HG03460 (cell line): Measurements from ENCODE around the gene TRPM5.

Experiments
- ATAC-seq: cut with Tn5 transposase; IDR thresholded peaks from one replicate; pipeline ENCODE4 v1.9.1; 2021; ENCODE audit not compliant: unreplicated experiment

TRPM5 gene

DNA sequence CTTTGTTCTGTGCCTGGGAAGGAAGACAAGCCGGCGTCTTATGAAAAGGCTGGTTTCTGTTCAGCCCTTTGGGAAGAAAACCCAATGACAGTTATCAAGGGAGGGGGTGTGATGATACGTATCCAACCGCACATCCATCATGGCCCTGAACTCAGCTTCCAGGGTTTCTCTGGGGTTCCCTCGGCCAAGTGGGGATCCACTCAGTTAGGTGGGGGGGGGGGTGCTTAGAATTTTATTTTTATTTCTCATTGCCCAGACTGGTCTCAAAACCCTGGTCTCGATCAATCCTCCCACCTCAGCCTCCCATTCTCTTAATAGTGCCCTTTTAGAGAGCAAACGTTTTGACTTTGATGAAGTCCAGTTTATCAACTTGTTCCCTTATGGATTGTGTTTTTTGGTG, 26.2 kb upstream of the TRPM5 start:
- no peak for ATAC-seq

GRCh38 chr11:2468363-2469235, 24.3 kb upstream of the TRPM5 start:
- ATAC-seq, result no peak

DNA sequence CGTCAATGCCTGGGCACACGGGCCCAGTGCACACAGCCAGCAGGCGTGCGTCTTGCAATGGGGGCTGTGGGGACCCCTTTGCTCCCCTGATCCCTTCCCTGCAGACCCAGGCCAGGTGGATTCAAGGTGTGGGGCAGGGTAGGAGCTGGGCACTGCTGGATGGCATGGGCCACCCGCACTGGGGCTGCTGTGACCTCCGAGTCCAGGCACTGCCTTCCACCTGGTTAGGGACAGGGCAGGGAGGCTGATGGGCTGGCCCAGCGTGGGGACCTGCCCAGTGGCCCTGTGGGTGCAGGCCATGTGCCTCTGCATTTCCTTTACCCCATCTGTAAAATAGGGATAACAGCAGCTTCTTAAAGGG, 23.4 kb upstream of the TRPM5 start:
- no peak for ATAC-seq

DNA sequence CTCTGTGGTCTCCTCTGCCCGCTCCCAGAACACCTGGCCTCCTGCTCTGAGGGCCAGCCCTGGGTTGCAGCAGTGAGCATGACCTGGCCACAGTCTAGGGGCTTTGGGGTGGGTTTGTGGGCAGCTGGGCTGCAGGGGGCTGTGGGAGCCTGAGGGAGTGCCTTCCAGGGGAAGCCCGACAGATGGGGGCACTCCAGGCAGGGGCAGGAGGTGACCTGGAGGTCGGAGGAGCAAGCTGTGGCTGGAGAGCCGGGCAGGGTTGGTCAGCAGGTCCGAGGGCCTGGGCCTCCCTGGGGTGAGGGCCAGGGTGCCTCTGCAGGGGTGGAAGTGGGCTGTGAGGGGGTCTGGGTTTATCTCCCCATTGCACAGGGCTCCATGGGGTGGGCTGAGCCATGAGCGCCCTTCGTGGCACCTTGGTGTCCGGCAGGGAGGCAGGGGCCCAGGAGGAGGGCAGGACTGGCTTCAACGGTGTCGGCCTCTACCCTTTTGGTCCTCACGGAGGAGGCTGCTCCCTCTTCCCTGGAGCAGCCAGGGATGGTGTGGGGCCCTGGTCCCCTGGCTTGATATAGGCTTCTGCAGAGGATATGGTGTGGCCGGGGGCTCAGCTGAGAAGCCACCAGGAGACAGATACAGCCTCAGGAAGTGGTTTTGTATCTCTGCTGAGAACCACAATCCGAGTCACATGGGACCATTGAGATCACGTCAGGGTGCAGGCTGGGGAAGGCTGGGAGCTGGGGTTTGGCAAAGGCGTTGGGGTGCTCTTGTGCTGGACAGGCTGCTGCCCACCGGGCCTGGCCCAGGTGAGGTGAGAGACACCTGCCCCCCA, 22.8 kb upstream of the TRPM5 start:
- peak; percentile 64 for ATAC-seq

DNA sequence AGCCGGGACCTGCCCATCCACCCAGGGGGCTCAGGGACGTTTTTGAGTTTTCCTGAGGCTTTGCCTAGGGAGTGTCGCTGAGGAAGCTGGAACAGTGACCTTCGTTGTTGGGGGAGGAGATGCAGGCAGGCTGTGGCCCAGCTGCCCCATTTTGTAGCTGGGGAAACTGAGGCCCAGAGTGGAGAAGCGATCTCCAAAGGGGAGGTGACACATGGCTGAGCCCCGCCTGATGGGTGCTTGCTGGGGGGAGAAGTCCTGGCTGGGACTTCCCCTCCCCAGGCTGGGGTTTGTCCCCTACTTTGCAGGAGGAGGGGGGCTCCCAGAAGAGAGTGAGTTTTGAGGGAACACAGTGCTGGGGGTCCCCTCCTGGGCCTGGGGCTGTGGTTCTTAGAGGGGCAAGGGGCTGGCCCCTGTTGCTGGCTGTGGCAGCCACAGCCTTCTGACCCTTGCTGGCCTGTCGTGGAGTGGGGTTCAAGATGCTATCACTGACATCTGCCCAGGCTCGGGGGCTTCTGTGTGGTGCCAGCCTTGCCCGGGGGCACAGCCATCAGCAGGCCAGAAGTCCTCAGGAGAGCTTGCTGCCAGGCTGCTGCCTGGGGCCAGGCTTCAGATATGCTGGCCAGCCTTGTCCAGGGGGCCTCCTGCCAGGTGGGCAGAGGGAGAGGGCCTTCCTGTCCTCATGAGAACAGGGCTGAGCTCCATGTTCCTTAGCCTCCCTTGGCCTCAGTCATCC, 21.9 kb upstream of the TRPM5 start:
- ATAC-seq, result no peak

DNA sequence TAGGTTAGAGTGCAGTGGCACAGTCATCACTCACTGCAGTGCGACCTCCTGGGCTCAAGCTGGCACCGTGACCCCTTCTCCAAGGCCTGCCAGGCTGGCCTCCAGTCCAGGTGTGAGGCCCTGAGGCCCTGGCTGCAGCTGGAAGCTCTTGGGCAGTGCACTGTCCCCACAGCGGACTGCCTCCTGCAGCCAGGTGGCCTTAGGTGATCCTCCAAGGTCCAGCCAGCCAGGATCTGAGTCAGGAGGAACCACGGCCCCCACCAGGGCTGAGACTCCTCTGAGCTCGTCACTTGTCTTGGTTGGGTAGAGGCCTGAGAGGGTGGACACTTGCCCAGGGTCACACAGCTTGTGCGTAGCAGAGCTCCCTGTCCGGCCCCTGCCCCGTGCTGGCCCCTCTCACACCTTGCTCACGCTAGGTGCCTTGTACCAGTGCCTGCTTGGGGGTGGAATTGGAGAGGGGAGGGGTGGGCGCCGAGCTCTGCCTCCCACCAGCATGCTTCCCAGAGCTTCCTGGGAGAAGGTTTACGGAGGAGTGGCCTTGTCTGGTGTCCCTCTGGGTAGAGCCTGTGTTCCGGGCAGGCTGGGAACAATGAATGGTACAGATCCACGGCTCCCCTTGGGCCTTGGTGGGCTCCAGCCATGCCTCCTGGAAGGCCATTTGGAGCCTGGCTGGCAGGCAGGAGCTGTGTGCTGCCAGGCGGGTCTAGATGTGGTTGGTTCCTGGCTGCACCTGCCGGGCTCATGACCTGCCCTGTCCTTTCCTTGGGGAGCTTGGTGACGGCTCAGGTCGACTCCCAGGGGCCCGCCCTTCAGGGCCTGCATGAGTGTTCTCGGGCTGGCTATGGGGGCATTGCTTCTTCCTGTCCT, 21.1 kb upstream of the TRPM5 start:
- no peak for ATAC-seq

DNA sequence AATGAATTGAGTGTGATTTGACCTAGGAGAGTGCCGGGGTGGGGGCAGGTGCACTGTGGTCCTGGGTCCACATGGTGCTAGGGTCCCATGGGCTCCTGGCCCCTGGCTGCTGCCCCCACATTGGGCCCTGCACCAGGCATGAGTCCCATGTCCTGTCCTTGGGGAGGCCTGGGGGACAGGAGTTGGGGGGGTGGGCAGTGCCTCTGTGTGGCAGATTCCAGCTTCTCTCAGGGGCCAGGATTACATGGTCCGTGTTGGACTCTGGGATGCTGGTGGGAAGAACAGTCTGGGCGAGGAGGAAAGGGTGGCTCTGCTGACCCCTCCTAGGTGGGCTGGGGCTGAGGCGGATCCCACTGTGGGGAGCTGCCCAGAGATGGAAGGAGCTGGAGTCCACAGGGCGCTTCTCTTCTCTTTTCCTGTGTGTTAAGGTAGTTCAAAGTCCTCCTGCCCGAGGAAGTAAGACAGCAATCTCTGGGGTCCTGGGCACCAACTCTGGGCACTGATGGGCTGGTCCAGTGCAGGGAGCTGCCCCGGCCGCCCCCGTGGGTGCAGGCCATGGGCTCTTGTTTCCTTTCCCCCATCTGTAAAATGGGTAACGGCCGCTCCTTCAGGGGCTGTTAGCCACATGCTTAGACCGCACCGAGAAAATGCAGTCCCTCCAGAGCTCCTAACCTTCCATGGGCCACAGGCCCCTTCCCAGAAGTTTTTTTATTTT, 20.3 kb upstream of the TRPM5 start:
- ATAC-seq, result no peak

- ATAC-seq, result no peak
Measured at GRCh38 chr11:2463766-2464277, 19.5 kb upstream of the TRPM5 start.

DNA sequence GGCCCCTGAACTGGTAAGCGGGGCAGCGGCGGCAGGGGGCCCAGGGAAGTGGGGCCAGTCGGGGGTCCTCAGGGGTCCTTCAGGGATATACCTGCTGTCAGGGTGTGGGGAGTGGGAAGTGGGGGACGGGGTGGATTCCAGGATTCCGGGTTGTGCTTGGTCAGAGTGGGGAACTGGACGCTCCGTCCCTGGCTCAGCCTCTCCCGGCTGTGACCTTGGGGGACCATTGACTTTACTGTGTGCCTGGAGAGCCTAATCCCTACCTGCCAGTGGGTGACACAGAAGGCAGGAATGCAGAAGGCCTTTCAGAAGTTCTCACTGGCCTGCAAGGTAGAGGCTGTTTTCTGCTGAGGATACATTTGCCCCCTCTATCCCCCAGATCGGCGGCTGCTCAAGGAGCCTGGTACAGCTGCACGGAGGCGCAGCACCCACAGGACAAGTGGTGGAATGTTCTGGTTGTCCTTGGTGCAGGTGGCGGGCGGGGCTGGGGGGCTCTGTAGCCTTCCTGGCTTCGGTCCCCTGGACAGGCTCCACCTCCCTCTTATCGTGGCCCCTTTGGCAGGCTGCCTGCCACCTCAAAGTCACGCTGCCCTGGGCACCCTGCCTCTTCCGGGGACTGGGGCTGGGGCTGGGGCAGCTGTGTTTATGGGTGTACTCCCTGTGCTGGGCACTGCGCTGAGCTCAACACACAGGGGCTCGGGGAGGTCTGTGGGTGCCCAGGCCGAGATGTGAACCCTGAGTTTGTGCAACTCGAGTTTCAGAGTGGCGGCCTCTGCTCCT, 18.9 kb upstream of the TRPM5 start:
- no peak for ATAC-seq

DNA sequence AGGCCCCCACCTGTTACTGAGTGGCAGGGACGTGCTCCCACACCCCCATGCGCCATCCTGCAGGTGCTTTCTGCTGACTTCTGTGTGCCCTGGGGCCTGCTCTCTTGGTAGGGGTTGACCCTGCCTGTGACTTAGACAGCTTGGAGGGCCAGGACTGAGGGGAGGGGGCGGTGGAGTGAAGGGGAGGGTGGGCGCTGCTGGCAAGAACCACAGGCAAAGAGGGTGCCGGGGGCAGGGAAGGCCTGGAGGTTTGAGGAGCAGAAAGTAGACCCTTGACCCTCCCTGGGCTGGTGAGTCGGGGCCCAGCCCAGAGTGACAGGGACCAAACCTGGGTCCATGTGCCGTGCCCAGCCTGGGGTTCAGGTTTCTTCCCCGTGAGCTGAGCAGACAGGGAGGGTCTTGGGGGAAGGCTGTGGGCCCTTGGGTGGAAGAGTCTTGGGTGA, 18.2 kb upstream of the TRPM5 start:
- no peak for ATAC-seq

GRCh38 chr11:2461956-2462542, 17.7 kb upstream of the TRPM5 start:
- ATAC-seq, result no peak

- ATAC-seq, result no peak
Measured at GRCh38 chr11:2461253-2461955, 17.1 kb upstream of the TRPM5 start.

GRCh38 chr11:2460540-2461252, 16.4 kb upstream of the TRPM5 start:
- no peak for ATAC-seq

GRCh38 chr11:2459796-2460531, 15.7 kb upstream of the TRPM5 start:
- ATAC-seq, result no peak

DNA sequence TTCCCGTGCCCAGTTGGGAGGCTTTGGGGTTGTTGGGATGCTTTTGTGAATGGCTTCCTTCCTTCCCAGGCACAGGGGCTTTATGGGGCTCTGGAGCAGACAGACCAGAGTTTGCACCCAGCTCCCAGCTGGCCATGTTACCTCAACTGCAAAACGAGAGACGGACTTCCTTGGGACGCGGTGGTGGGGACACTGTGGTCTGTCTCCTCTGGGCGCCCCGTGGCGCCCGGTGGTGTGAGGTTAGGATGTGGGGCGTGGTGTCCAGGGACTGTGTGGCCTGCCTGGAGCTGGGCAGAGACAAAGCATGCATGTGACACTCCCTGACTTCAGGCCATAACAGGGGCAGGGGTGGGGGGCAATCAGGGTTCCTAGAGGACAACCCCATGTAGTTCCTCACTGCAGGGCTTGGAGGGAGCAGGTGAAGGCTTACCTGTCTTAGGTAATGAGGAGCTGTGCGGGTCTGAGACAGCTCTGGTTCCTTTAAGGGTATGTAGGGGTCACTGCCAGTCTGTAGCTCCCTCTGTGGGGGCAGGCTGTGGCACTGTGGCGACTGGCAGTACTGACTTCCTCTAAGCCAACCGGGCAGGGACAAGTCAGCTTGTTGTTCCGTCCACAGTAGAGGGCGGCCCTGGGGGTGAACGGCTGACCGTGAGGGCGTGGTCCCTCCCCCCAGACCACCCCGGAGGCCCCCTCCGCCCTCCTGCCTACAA, 14.9 kb upstream of the TRPM5 start:
- no peak for ATAC-seq

DNA sequence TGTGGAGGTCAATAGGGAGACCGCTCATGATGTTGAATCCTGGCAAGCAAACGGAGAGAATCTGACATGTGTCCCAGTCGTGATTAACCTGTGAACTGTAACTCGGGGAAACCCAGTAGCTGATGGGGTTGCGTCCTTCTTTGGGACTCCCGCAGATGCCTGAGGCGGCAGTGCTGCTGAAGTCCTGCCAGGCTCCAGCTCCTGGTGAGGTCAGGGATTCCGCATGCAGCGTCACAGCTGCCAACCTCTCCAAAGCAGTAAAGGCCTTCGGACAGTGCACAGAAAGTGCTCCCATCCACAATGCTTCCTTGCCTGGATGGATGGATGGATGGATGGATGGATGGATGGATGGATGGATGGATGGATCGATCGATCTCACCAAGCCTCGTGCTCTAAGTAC, 14.0 kb upstream of the TRPM5 start:
- ATAC-seq, result no peak
